GM12892 (cell line): ENCODE measurements around the gene L3MBTL3.
A peak's percentile ranks its signal among the peaks of the same experiment; 100 is the strongest.

Experiments used
- DNase-seq: peaks from one replicate; pipeline ENCODE4 v3.0.0; 2011; ENCODE audit not compliant: insufficient read length
- FAIRE-seq: peaks from 2 replicates; lab custom pipeline; 2011; peaks lifted over from hg19 to GRCh38; lab: Jason Lieb, UNC
- POLR2A ChIP-seq: IDR thresholded peaks from 2 replicates; pipeline ENCODE4 v1.6.1; 2011; ENCODE audit warnings: low read depth, low read length, control low read depth
- POLR2AphosphoS5 ChIP-seq: IDR thresholded peaks from 2 replicates; pipeline ENCODE4 v1.6.1; 2011; ENCODE audit warnings: low read depth, low read length, control low read depth
- TAF1 ChIP-seq: IDR thresholded peaks from 2 replicates; pipeline ENCODE4 v1.6.1; 2011; ENCODE audit warnings: low read depth, mild to moderate bottlenecking, control low read depth, low read length, borderline replicate concordance

Gene L3MBTL3

GRCh38 chr6:130029163-130029562 is 10.8 kb downstream of the L3MBTL3 start:
- DNase-seq (no peak), FAIRE-seq (no peak)
- TF ChIP-seq TAF1: no peak
- TF ChIP-seq POLR2AphosphoS5: no peak
- TF ChIP-seq POLR2A: no peak

DNA sequence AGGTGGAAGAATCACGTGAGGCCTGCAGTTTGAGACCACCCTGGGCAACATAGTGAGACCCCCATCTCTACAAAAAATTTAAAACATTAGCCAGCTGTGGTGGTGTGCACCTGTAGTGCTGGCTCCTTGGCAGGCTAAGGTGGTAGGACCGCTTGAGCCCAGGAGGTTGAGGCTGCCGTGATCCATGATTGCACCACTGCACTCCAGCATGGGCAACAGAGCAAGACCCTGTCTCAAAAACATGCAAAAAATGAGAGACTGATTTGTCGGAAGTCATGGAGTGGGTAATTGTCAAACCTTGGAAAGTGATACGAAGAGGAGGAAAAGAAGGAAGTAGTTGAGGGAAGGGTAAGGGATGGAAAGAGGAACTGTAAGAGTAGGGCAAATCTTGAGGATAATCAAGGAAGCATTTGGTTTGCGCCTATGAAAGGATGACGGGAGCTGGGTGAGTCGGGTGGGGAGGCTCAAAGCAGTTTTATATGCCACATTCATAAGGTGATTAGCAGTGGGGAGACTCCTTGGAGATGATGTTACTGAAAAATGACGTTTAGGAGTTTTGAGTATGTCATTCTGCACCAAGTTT is 14.5 kb downstream of the L3MBTL3 start:
- FAIRE-seq (no peak), DNase-seq (no peak)
- no peak for TF ChIP-seq POLR2AphosphoS5
- no peak for TF ChIP-seq TAF1
- no peak for TF ChIP-seq POLR2A

- TF ChIP-seq POLR2AphosphoS5: no peak
- no peak for TF ChIP-seq TAF1
- TF ChIP-seq POLR2A: no peak
- FAIRE-seq: no peak
- DNase-seq: no peak
These were observed 15.6 kb downstream of the L3MBTL3 start for GRCh38 chr6:130033949-130034348.

GRCh38 chr6:130034378-130035146 is 16.2 kb downstream of the L3MBTL3 start:
- TF ChIP-seq TAF1 (no peak), POLR2AphosphoS5 (no peak), POLR2A (no peak)
- DNase-seq (no peak), FAIRE-seq (no peak)

DNA sequence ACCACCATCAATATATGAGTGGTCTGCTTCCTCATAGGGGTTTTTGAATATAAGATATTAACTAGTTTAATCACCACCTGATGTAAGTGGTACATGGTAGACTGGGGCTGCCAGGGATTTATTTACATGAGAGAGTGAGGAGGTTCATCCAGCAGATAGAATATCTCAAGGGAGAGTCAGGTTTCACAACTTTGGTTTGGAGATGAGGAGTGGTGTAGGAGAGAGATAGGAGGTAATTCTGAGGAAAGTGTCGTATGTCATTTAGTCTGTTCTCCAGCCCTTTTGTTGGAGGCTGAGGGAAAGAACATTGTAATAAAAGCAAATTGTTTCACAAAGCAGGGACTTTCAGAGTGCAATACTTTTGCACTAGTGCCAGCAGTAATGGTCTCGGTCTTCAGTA is 16.8 kb downstream of the L3MBTL3 start:
- DNase-seq (no peak), FAIRE-seq (no peak)
- TF ChIP-seq POLR2A: no peak
- TF ChIP-seq POLR2AphosphoS5: no peak
- no peak for TF ChIP-seq TAF1

- FAIRE-seq (no peak), DNase-seq (no peak)
- TF ChIP-seq POLR2AphosphoS5 (no peak), TAF1 (no peak), POLR2A (no peak)
These were observed 18.9 kb downstream of the L3MBTL3 start for GRCh38 chr6:130037207-130037811.

DNA sequence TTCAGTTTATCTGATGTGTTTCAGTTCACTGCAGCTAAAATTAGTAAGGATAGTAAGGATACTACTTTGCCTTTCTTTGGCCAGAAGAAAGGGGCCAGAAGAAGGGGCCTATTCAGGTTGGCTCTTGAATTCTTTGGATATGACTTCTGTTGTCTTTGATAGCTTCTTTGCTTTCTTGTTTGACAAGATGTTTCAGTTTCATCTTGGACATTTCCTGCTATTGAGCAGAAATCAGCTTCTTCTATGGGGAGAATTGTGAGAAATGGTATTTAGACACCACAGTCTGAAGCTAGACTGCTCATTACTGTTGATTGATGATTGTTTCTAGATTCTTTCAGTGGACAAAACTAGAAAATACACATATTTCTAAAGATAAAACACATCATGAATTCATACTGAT is 23.2 kb downstream of the L3MBTL3 start:
- no peak for DNase-seq
- no peak for FAIRE-seq
- no peak for TF ChIP-seq POLR2A
- TF ChIP-seq POLR2AphosphoS5: no peak
- no peak for TF ChIP-seq TAF1

DNA sequence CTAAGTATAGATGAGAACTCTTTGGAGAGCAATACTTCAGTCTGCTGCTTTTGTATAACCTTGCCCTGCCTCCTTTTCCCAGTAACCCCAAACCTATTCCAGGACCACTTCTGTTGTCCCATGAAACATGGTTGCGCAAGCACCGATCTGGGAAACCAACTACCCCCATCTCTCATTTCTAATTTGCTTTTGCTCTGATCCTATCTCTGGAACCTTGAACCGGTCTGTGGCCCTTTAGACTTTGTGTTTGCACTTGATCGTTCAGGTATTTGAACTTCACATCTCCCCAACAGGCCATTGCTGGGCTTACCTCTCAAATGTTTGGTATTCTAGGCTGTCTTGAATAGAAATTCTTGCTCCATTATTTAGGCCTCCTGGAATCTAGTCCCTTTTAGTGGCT is 25.0 kb downstream of the L3MBTL3 start:
- FAIRE-seq: peak; percentile 5
- TF ChIP-seq TAF1 (no peak), POLR2AphosphoS5 (no peak), POLR2A (no peak)
- no peak for DNase-seq

GRCh38 chr6:130045622-130046021 is 27.2 kb downstream of the L3MBTL3 start:
- DNase-seq (no peak), FAIRE-seq (no peak)
- TF ChIP-seq POLR2AphosphoS5 (no peak), POLR2A (no peak), TAF1 (no peak)

GRCh38 chr6:130046671-130047070 is 28.3 kb downstream of the L3MBTL3 start:
- no peak for FAIRE-seq
- TF ChIP-seq TAF1 (no peak), POLR2AphosphoS5 (no peak)
- no peak for DNase-seq

- FAIRE-seq (no peak), DNase-seq (no peak)
- TF ChIP-seq POLR2A (no peak), POLR2AphosphoS5 (no peak), TAF1 (no peak)
These were observed 29.0 kb downstream of the L3MBTL3 start for GRCh38 chr6:130047088-130047995.
